SK-N-MC (cell line): Measurements from ENCODE around the gene PPP6R2.

Experiments used
- EZH2 ChIP-seq: fragments of 200-600 bp; sonication (generic); IDR thresholded peaks from one replicate; pipeline ENCODE4 v1.6.1; 2017; ENCODE audit warnings: antibody characterized with exemption
- POLR2AphosphoS5 ChIP-seq: IDR thresholded peaks from 2 replicates; pipeline ENCODE4 v1.6.1; 2012; ENCODE audit warnings: mild to moderate bottlenecking, low read depth, low read length, borderline replicate concordance

DNA sequence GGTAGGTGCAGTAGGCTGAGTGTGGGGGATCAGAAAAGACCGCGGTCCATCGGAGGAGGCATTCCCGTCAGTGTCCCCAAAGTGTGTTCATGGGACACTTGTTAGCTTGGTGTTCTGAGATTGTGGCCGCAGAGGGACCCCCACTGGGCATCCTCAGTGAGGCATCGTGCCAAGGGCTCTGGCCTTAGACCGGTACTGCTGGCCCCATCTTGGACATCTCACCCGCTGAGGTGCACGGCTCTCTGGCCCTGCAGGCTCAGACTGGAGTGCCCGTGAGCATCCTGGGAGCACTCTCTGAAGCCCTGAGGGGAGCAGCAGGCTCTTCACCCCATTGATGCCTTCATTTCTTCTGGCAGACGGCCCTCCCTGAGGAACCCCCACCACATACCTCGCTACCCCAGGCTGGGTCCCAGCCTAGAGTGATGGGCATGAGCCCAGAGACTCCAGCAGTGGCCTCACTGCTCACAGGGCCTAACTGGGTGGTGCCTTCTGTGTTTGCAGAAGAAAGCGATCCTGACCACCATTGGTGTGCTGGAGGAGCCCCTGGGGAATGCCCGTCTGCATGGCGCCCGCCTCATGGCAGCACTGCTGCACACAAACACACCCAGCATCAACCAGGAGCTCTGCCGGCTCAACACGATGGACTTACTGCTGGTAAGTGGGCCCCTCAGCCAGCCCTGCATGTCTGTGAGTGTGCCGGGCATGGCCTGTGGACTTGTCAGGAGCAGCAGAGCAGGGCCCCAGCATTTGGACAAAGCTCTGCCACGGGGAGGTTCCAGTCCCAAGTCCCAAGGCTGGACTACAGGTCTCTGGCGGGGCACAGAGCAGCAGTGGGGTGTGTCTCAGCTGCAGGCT, 80.1 kb downstream of the PPP6R2 start:
- TF ChIP-seq EZH2 (no peak), POLR2AphosphoS5 (no peak)
